CD14-positive monocyte (primary cell): Measurements from ENCODE around the gene ELMO3. TPM values are rescaled to one million over a fixed set of nuclear protein-coding genes. Genes with fewer than 3 reads are reported as not detected.

Experiments used
- DNase-seq, 3 donors: peaks; one replicate each; pipeline ENCODE4 v3.0.0-alpha.2; 2011 to 2022
- H2AFZ ChIP-seq: 2 replicates; pipeline ENCODE4 v1.6.0; 2012; ENCODE audit warnings: mild to moderate bottlenecking, low read depth, low read length, inconsistent platforms; ENCODE audit not compliant: insufficient read depth, poor library complexity, severe bottlenecking
- H3K27ac ChIP-seq, 2 donors: 1 replicate in 1 of 2; 2 replicates in 1 of 2; pipeline ENCODE4 v1.5.1; 2012 to 2013; ENCODE audit warnings: low read length in 2 of 2, control low read depth in 1 of 2, inconsistent platforms in 1 of 2, low read depth in 1 of 2, mild to moderate bottlenecking in 1 of 2
- H3K27me3 ChIP-seq, 2 donors: one replicate each; pipeline versions ENCODE4 v1.6.0 to v1.6.1; 2011 to 2013; ENCODE audit warnings: low read length in 2 of 2; ENCODE audit not compliant: control insufficient read depth in 2 of 2, insufficient read depth in 2 of 2
- H3K36me3 ChIP-seq, 2 donors: replicated peaks in 1 of 2; 1 replicate in 1 of 2; 2 replicates in 1 of 2; pipeline versions ENCODE4 v1.5.1 to v1.6.1; 2012 to 2013; ENCODE audit warnings: low read length in 2 of 2, control low read depth in 1 of 2, inconsistent platforms in 1 of 2, mild to moderate bottlenecking in 1 of 2; ENCODE audit not compliant: insufficient read depth in 2 of 2, control insufficient read depth in 1 of 2
- H3K4me1 ChIP-seq, 2 donors: 1 replicate in 1 of 2; 2 replicates in 1 of 2; pipeline versions ENCODE4 v1.5.1 to v1.6.1; 2012 to 2013; ENCODE audit warnings: low read length in 2 of 2, control low read depth in 1 of 2, inconsistent platforms in 1 of 2, mild to moderate bottlenecking in 1 of 2, moderate library complexity in 1 of 2; ENCODE audit not compliant: insufficient read depth in 2 of 2, control insufficient read depth in 1 of 2
- H3K4me2 ChIP-seq: replicated peaks from 2 replicates; pipeline ENCODE3; 2012; ENCODE audit warnings: low read length, moderate library complexity, mild to moderate bottlenecking; ENCODE audit not compliant: poor library complexity, severe bottlenecking; ENCODE audit errors: extremely low read depth
- H3K4me3 ChIP-seq, 3 experiments: fragments of 200-600 bp in 1 of 3; sonication (generic) in 1 of 3; replicated peaks in 1 of 3; 1 replicate in 2 of 3; 2 replicates in 1 of 3; pipeline ENCODE4 v1.5.1; 2011 to 2013; ENCODE audit warnings: low read length in 3 of 3, mild to moderate bottlenecking in 3 of 3, control low read depth in 2 of 3, low read depth in 2 of 3, inconsistent platforms in 1 of 3, moderate library complexity in 1 of 3
- H3K79me2 ChIP-seq: 2 replicates; pipeline ENCODE4 v1.6.0; 2012; ENCODE audit warnings: mild to moderate bottlenecking, control low read depth, inconsistent platforms, low read length, moderate library complexity; ENCODE audit not compliant: insufficient read depth
- H3K9ac ChIP-seq: 2 replicates; pipeline ENCODE4 v1.6.0; 2017; ENCODE audit warnings: low read length, mild to moderate bottlenecking; ENCODE audit not compliant: insufficient read depth, poor library complexity, severe bottlenecking
- H3K9me3 ChIP-seq, 2 donors: replicated peaks in 1 of 2; 1 replicate in 1 of 2; 2 replicates in 1 of 2; pipeline versions ENCODE4 v1.5.1 to v1.6.1; 2012 to 2013; ENCODE audit warnings: low read length in 2 of 2, control low read depth in 1 of 2; ENCODE audit not compliant: control insufficient read depth in 1 of 2, insufficient read depth in 1 of 2
- H4K20me1 ChIP-seq: 2 replicates; pipeline ENCODE4 v1.6.0; 2012; ENCODE audit warnings: mild to moderate bottlenecking, low read length, control low read depth, moderate library complexity; ENCODE audit not compliant: insufficient read depth
- H3K27ac Mint-ChIP-seq, 7 donors: one replicate each; pipeline ENCODE4 v1.8.0; 2020; ENCODE audit warnings: mild to moderate bottlenecking in 7 of 7, mixed read lengths in 7 of 7, moderate library complexity in 6 of 7, inconsistent platforms in 2 of 7
- H3K27me3 Mint-ChIP-seq, 3 donors: one replicate each; pipeline ENCODE4 v1.8.0; 2021 to 2022; ENCODE audit warnings: low read depth in 3 of 3, mild to moderate bottlenecking in 3 of 3, mixed read lengths in 3 of 3, moderate library complexity in 3 of 3, inconsistent platforms in 1 of 3
- H3K36me3 Mint-ChIP-seq, 2 donors: one replicate each; pipeline ENCODE4 v1.8.0; 2020; ENCODE audit warnings: mixed read lengths in 2 of 2, inconsistent platforms in 1 of 2, mild to moderate bottlenecking in 1 of 2
- H3K4me1 Mint-ChIP-seq: one replicate; pipeline ENCODE4 v1.8.0; 2020; ENCODE audit warnings: mild to moderate bottlenecking, mixed read lengths
- H3K4me3 Mint-ChIP-seq, 2 donors: one replicate each; pipeline ENCODE4 v1.8.0; 2020; ENCODE audit warnings: mild to moderate bottlenecking in 2 of 2, mixed read lengths in 2 of 2, moderate library complexity in 1 of 2
- H3K9me3 Mint-ChIP-seq, 7 donors: one replicate each; pipeline ENCODE4 v1.8.0; 2020 to 2022; ENCODE audit warnings: mixed read lengths in 7 of 7, mild to moderate bottlenecking in 6 of 7, moderate library complexity in 6 of 7, inconsistent platforms in 2 of 7
- CTCF ChIP-seq: fragments of 200-600 bp; IDR thresholded peaks from one replicate; pipeline ENCODE4 v1.8.0; 2022; ENCODE audit warnings: antibody characterized with exemption, mild to moderate bottlenecking
- WGBS: methylation state at CpG from one replicate; pipeline ENCODE4 v1.1.5; 2013; ENCODE audit warnings: missing lambda C conversion rate; ENCODE audit not compliant: insufficient coverage; 5-methylcytosine and 5-hydroxymethylcytosine counted together
- intact Hi-C, 2 donors: fragments of 100-400 bp; cut with micrococcal nuclease; formaldehyde crosslinking; loops; one replicate each; pipeline versions ENCODE4 v1.15.0 to v1.15.1; 2023
- polyA plus RNA-seq, 3 donors: library from polyadenylated mRNA; depleted of rRNA in 1 of 3; unstranded in 2 of 3; stranded (reverse) in 1 of 3; fragments of 300-500 nt in 2 of 3; fragments of >200 nt in 1 of 3; fragmentation: Illumina TruSeq in 2 of 3; gene quantifications; 1 replicate in 2 of 3; 2 replicates in 1 of 3; pipeline ENCODE4 v1.2.3, GENCODE V29; 2012 to 2021

ELMO3 gene
- polyA plus RNA-seq, 3 donors = 0.15 to 7.0 TPM; not detected in 1

- TF ChIP-seq CTCF = no peak
- no peaks in the 10 kb centered on the region for H3K4me1 Mint-ChIP-seq
- no peak overlapping the region for H3K4me3 Mint-ChIP-seq
- no peaks in the 10 kb centered on the region for H3K9me3 ChIP-seq
- H3K9me3 Mint-ChIP-seq = peaks cover 0 to 2% (median 0%) of the 10 kb centered on the region in 7 donors
- H3K27ac ChIP-seq = no peak overlapping the region
- H3K27me3 ChIP-seq = no peaks in the 10 kb centered on the region
- H3K79me2 ChIP-seq = no peaks in the 10 kb centered on the region
- peaks cover 33 to 47% of the 10 kb centered on the region in 2 donors for H3K36me3 ChIP-seq
- peaks cover 30 to 53% of the 10 kb centered on the region in 2 donors for H3K36me3 Mint-ChIP-seq
- intact Hi-C loops = no loop called here
- no peak overlapping the region for H3K4me3 ChIP-seq
- H3K9ac ChIP-seq = no peak overlapping the region
- H3K27ac Mint-ChIP-seq = peak overlapping the region in 1 of 7 donors; percentile 42
- no peak overlapping the region for H3K4me2 ChIP-seq
- H3K4me1 ChIP-seq = no peaks in the 10 kb centered on the region
- over 99% methylated on average over 8 of the region's 8 CpGs for WGBS
- no peak for DNase-seq
- H4K20me1 ChIP-seq = peaks cover 3% of the 10 kb centered on the region
- peaks cover 0 to 6% (median 3%) of the 10 kb centered on the region in 3 donors for H3K27me3 Mint-ChIP-seq
- no peak overlapping the region for H2AFZ ChIP-seq
Measured at GRCh38 chr16:67206129-67206837, 7.4 kb downstream of the ELMO3 start.

- Mint-ChIP-seq H3K27ac (peak overlapping the region in 1 of 7 donors; percentile 13), H3K27me3 (peaks cover 0 to 6% (median 5%) of the 10 kb centered on the region in 3 donors), H3K36me3 (peaks cover 25 to 48% of the 10 kb centered on the region in 2 donors), H3K9me3 (peaks cover 0 to 2% (median 0%) of the 10 kb centered on the region in 7 donors), H3K4me1 (no peaks in the 10 kb centered on the region), H3K4me3 (no peak overlapping the region)
- WGBS = 88% methylated on average over 3 of the region's 3 CpGs
- Histone ChIP-seq H3K9me3 (no peaks in the 10 kb centered on the region), H2AFZ (no peak overlapping the region), H3K4me3 (no peak overlapping the region), H3K27me3 (no peaks in the 10 kb centered on the region), H3K9ac (no peak overlapping the region), H3K4me2 (no peak overlapping the region), H3K27ac (no peak overlapping the region), H3K79me2 (no peaks in the 10 kb centered on the region), H3K36me3 (peaks cover 28 to 41% of the 10 kb centered on the region in 2 donors), H3K4me1 (no peaks in the 10 kb centered on the region), H4K20me1 (peaks cover 3% of the 10 kb centered on the region)
- TF ChIP-seq CTCF = no peak
- intact Hi-C loops = no loop called here
- no peak for DNase-seq
Measured at GRCh38 chr16:67206838-67207248, 7.9 kb downstream of the ELMO3 start.
